Measurements from ENCODE around the gene PDCD2. TPM values are rescaled to one million over a fixed set of nuclear protein-coding genes. Genes with fewer than 3 reads are reported as not detected.

The PDCD2 gene
- total RNA-seq, 2 experiments from 2014 or later: 56.9 to 57.1 TPM

- H3K27ac Mint-ChIP-seq: no peak overlapping the region
- H3K9me3 Mint-ChIP-seq: no peaks in the 10 kb centered on the region
- intact Hi-C loops (cut with DNase I, micrococcal nuclease): no loop called here
- ChIA-PET POLR2A (no interaction called here), CTCF (no interaction called here)
- Histone ChIP-seq H3K9me3 (ENCODE audit: control insufficient read depth in 1 of 2, insufficient read depth in 1 of 2, low read length in 2 of 2) (no peaks in the 10 kb centered on the region), H3K27ac (ENCODE audit: low read depth in 1 of 2, low read length in 2 of 2) (no peak overlapping the region), H3K4me3 (ENCODE audit: low read length) (no peak overlapping the region), H3K27me3 (ENCODE audit: control insufficient read depth in 1 of 2, insufficient read depth in 2 of 2, low read length in 2 of 2) (no peaks in the 10 kb centered on the region), H3K36me3 (ENCODE audit: insufficient read depth, low read length) (peaks cover 96% of the 10 kb centered on the region), H3K4me1 (ENCODE audit: insufficient read depth, low read length) (no peaks in the 10 kb centered on the region)
- no peaks in the 10 kb centered on the region for H3K27me3 Mint-ChIP-seq
- DNase-seq (no peak), ATAC-seq (ENCODE audit: poor library complexity) (no peak)
- TF ChIP-seq, protein P1, sequence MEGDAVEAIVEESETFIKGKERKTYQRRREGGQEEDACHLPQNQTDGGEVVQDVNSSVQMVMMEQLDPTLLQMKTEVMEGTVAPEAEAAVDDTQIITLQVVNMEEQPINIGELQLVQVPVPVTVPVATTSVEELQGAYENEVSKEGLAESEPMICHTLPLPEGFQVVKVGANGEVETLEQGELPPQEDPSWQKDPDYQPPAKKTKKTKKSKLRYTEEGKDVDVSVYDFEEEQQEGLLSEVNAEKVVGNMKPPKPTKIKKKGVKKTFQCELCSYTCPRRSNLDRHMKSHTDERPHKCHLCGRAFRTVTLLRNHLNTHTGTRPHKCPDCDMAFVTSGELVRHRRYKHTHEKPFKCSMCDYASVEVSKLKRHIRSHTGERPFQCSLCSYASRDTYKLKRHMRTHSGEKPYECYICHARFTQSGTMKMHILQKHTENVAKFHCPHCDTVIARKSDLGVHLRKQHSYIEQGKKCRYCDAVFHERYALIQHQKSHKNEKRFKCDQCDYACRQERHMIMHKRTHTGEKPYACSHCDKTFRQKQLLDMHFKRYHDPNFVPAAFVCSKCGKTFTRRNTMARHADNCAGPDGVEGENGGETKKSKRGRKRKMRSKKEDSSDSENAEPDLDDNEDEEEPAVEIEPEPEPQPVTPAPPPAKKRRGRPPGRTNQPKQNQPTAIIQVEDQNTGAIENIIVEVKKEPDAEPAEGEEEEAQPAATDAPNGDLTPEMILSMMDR (IDR thresholded peaks at IDR 0.05): no peak
- H3K4me1 Mint-ChIP-seq (ENCODE audit: low read depth): peaks cover 18% of the 10 kb centered on the region
- peaks cover 93% of the 10 kb centered on the region for H3K36me3 Mint-ChIP-seq (ENCODE audit: low read depth)
- no peak overlapping the region for H3K4me3 Mint-ChIP-seq
These were observed 47.1 kb downstream of the PDCD2 start for GRCh38 chr6:170537329-170537728.

DNA sequence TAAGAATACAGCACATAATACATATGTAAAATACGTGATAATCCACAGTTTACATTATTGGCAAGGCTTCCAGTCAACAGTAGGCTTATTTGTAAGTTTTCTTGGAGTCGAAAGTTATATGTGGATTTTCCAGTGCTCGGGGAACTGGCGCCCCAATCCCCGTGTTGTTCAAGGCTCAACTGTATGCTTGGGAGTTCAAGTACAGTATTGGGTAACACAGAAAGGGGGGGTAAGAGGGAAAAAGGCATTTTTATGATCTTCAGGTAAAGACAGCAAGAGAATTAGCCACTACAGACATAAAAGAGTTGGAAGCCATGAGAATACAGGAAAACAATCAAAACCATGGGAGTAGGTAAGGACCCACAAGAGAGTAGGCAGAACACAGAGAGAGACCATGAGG, 47.8 kb downstream of the PDCD2 start:
- Histone ChIP-seq H3K27ac (ENCODE audit: low read depth in 1 of 2, low read length in 2 of 2) (no peak overlapping the region), H3K4me3 (ENCODE audit: low read length) (no peak overlapping the region), H3K36me3 (ENCODE audit: insufficient read depth, low read length) (peaks cover 89% of the 10 kb centered on the region), H3K4me1 (ENCODE audit: insufficient read depth, low read length) (no peaks in the 10 kb centered on the region), H3K9me3 (ENCODE audit: control insufficient read depth in 1 of 2, insufficient read depth in 1 of 2, low read length in 2 of 2) (no peaks in the 10 kb centered on the region), H3K27me3 (ENCODE audit: control insufficient read depth in 1 of 2, insufficient read depth in 2 of 2, low read length in 2 of 2) (no peaks in the 10 kb centered on the region)
- no peak overlapping the region for H3K27ac Mint-ChIP-seq
- DNase-seq (no peak), ATAC-seq (ENCODE audit: poor library complexity) (no peak)
- no peaks in the 10 kb centered on the region for H3K9me3 Mint-ChIP-seq
- no peaks in the 10 kb centered on the region for H3K27me3 Mint-ChIP-seq
- TF ChIP-seq, protein P1 (IDR thresholded peaks at IDR 0.05): no peak
- H3K36me3 Mint-ChIP-seq (ENCODE audit: low read depth): peaks cover 87% of the 10 kb centered on the region
- peaks cover 17% of the 10 kb centered on the region for H3K4me1 Mint-ChIP-seq (ENCODE audit: low read depth)
- CTCF ChIA-PET: no interaction called here
- H3K4me3 Mint-ChIP-seq: no peak overlapping the region
- intact Hi-C loops (cut with DNase I, micrococcal nuclease): no loop called here
- POLR2A ChIA-PET: no interaction called here

DNA sequence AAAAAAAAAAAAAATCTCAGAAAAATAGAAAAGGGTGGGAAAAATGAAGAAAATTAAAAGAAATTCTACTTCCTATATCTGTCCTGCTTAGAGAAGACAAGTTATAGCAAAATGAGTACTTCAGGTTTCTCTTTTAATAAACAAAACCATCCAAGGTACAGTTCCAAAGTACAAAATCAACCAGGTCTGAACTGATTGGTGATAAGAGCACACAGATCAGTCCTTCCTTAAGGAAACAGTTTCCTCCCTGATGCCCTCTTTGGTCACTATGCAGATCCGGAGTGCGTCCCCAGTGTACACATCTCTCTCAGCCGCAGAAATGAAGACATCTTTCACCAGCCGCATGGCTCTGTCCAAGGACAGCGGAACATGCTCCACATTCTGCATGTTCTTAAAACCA, 49.4 kb downstream of the PDCD2 start:
- Mint-ChIP-seq H3K36me3 (ENCODE audit: low read depth) (peaks cover 70% of the 10 kb centered on the region), H3K27me3 (no peaks in the 10 kb centered on the region), H3K27ac (no peak overlapping the region), H3K4me3 (no peak overlapping the region), H3K4me1 (ENCODE audit: low read depth) (peaks cover 2% of the 10 kb centered on the region), H3K9me3 (no peaks in the 10 kb centered on the region)
- H3K36me3 ChIP-seq (ENCODE audit: insufficient read depth, low read length): peaks cover 73% of the 10 kb centered on the region
- intact Hi-C loops (cut with DNase I, micrococcal nuclease): no loop called here
- TF ChIP-seq, protein P1 (IDR thresholded peaks at IDR 0.05): no peak
- ATAC-seq (ENCODE audit: poor library complexity) (no peak), DNase-seq (no peak)
- H3K27me3 ChIP-seq (ENCODE audit: control insufficient read depth in 1 of 2, insufficient read depth in 2 of 2, low read length in 2 of 2): no peaks in the 10 kb centered on the region
- H3K27ac ChIP-seq (ENCODE audit: low read depth in 1 of 2, low read length in 2 of 2): no peak overlapping the region
- no peaks in the 10 kb centered on the region for H3K9me3 ChIP-seq (ENCODE audit: control insufficient read depth in 1 of 2, insufficient read depth in 1 of 2, low read length in 2 of 2)
- CTCF ChIA-PET: no interaction called here
- no peaks in the 10 kb centered on the region for H3K4me1 ChIP-seq (ENCODE audit: insufficient read depth, low read length)
- H3K4me3 ChIP-seq (ENCODE audit: low read length): no peak overlapping the region
- POLR2A ChIA-PET: no interaction called here

All from CD4-positive, alpha-beta T cell (primary cell).